Mesothelial cell of epicardium (in vitro differentiated cells): Measurements from ENCODE around the gene CACNA1A. TPM values are rescaled to one million over a fixed set of nuclear protein-coding genes. Genes with fewer than 3 reads are reported as not detected.

Experiments
- DNase-seq, 2 experiments: peaks; one replicate each; pipeline ENCODE4 v3.0.0; 2021; ENCODE audit warnings: low spot score in 2 of 2; ENCODE audit not compliant: unreplicated experiment in 2 of 2
- H3K27ac Mint-ChIP-seq: 2 replicates; pipeline ENCODE4 v1.8.0; 2021; ENCODE audit warnings: mixed read lengths
- H3K27me3 Mint-ChIP-seq: 2 replicates; pipeline ENCODE4 v1.8.0; 2021; ENCODE audit warnings: low read depth, mixed read lengths
- H3K36me3 Mint-ChIP-seq: 2 replicates; pipeline ENCODE4 v1.8.0; 2021; ENCODE audit warnings: mixed read lengths
- H3K4me1 Mint-ChIP-seq: 2 replicates; pipeline ENCODE4 v1.8.0; 2021; ENCODE audit warnings: mixed read lengths
- H3K4me3 Mint-ChIP-seq: 2 replicates; pipeline ENCODE4 v1.8.0; 2021; ENCODE audit warnings: mild to moderate bottlenecking, moderate library complexity, mixed read lengths
- H3K9me3 Mint-ChIP-seq: 2 replicates; pipeline ENCODE4 v1.8.0; 2021; ENCODE audit warnings: mixed read lengths
- CTCF ChIP-seq: fragments of 200-600 bp; sonication (generic); IDR thresholded peaks from one replicate; pipeline ENCODE4 v1.5.0; 2021; ENCODE audit warnings: antibody characterized with exemption; ENCODE audit not compliant: unreplicated experiment
- total RNA-seq: library from RNA; stranded (reverse); gene quantifications from 3 replicates; pipeline ENCODE4 v1.2.1, GENCODE V29; 2021

The CACNA1A gene
- total RNA-seq, 1 donor from 2014 or later, result 1.0 TPM

GRCh38 chr19:13281567-13282291, 224.6 kb downstream of the CACNA1A start:
- no peak for TF ChIP-seq CTCF
- DNase-seq, result no peak
- H3K9me3 Mint-ChIP-seq, result peaks cover 6% of the 10 kb centered on the region
- no peaks in the 10 kb centered on the region for H3K36me3 Mint-ChIP-seq
- peaks cover 9% of the 10 kb centered on the region for H3K4me1 Mint-ChIP-seq
- peaks cover 4% of the 10 kb centered on the region for H3K27me3 Mint-ChIP-seq
- no peak overlapping the region for H3K27ac Mint-ChIP-seq
- no peak overlapping the region for H3K4me3 Mint-ChIP-seq

- DNase-seq, result peak in 1 of 2 experiments; percentile 51
- no peaks in the 10 kb centered on the region for H3K36me3 Mint-ChIP-seq
These were observed 229.0 kb downstream of the CACNA1A start for GRCh38 chr19:13277104-13277809.

GRCh38 chr19:13275016-13275722, 231.1 kb downstream of the CACNA1A start:
- TF ChIP-seq CTCF, result no peak
- H3K4me1 Mint-ChIP-seq, result no peaks in the 10 kb centered on the region
- no peak overlapping the region for H3K27ac Mint-ChIP-seq

More at GRCh38 chr19:13277104-13277809, 229.0 kb downstream of the CACNA1A start:
- H3K4me3 Mint-ChIP-seq, result no peak overlapping the region
- H3K27me3 Mint-ChIP-seq, result peaks cover 5% of the 10 kb centered on the region
- TF ChIP-seq CTCF, result peak; percentile 85
- no peak overlapping the region for H3K27ac Mint-ChIP-seq
- peaks cover 9% of the 10 kb centered on the region for H3K4me1 Mint-ChIP-seq
- peaks cover 6% of the 10 kb centered on the region for H3K9me3 Mint-ChIP-seq

GRCh38 chr19:13270514-13271105, 235.7 kb downstream of the CACNA1A start:
- Mint-ChIP-seq H3K27ac (no peak overlapping the region), H3K4me3 (no peak overlapping the region), H3K27me3 (peaks cover 3% of the 10 kb centered on the region), H3K36me3 (no peaks in the 10 kb centered on the region), H3K4me1 (no peaks in the 10 kb centered on the region), H3K9me3 (no peaks in the 10 kb centered on the region)
- no peak for TF ChIP-seq CTCF
- no peak for DNase-seq

More at GRCh38 chr19:13275016-13275722, 231.1 kb downstream of the CACNA1A start:
- Mint-ChIP-seq H3K36me3 (no peaks in the 10 kb centered on the region), H3K4me3 (no peak overlapping the region), H3K27me3 (peaks cover 5% of the 10 kb centered on the region), H3K9me3 (peaks cover 6% of the 10 kb centered on the region)
- DNase-seq, result no peak

- Mint-ChIP-seq H3K36me3 (no peaks in the 10 kb centered on the region), H3K27ac (no peak overlapping the region), H3K9me3 (no peaks in the 10 kb centered on the region), H3K4me1 (no peaks in the 10 kb centered on the region), H3K4me3 (no peak overlapping the region), H3K27me3 (peaks cover 8% of the 10 kb centered on the region)
- DNase-seq, result no peak
- no peak for TF ChIP-seq CTCF
These were observed 236.9 kb downstream of the CACNA1A start for GRCh38 chr19:13269348-13269747.
